Stimulated activated CD8-positive, alpha-beta memory T cell treated with anti-CD3 and anti-CD28 coated beads, Interleukin-15, amount 100 ng/mL, for 24 hours (primary cell): ENCODE measurements around the gene MAML3.

Experiments
- DNase-seq: peaks from one replicate; pipeline ENCODE4 v3.0.0-alpha.2; 2020; ENCODE audit warnings: low read depth

MAML3 gene

DNA sequence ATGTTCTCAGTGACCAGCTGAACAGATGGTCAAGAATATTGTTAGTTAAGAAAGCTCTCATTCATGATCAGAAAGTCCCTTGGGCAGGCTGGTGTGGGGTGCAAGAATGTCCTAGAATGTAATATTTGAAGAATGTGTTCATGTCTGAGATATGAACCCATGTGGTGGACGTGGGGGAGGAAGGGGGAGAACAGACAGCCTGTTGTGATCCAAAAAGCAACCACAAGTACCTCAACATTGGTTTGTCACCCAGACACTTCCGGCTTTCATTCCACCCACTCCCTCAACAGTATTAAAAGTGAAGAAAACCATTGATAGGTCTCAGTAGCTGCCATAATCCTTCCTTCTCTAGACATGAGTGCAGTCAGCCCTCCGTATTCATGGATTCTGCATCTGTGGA lies 82.2 kb downstream of the MAML3 start:
- no peak for DNase-seq

DNA sequence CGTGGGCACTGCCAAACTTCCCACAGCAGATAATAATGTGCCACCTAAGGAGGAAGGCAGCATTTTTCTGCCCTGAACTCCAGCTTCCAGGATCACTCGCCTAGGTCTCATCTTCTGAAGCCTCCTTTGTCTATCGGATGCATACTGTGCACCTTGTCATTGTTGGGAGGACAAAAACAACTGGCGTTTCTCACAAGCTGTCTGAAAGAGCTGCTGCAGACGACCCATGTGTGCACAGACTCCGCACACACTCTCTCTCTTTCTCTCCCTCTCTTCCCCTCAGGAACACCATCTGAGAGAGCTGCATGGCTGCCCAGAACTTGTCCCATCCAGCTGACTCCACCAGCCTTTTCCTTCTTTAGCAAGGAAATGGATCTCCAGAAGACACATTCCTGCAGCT lies 83.0 kb downstream of the MAML3 start:
- no peak for DNase-seq

- no peak for DNase-seq
Observed at GRCh38 chr4:140070366-140070765, 83.6 kb downstream of the MAML3 start.

- DNase-seq, result no peak
Observed at GRCh38 chr4:140069066-140069465, 84.9 kb downstream of the MAML3 start.

GRCh38 chr4:140068271-140068670 lies 85.7 kb downstream of the MAML3 start:
- no peak for DNase-seq

DNA sequence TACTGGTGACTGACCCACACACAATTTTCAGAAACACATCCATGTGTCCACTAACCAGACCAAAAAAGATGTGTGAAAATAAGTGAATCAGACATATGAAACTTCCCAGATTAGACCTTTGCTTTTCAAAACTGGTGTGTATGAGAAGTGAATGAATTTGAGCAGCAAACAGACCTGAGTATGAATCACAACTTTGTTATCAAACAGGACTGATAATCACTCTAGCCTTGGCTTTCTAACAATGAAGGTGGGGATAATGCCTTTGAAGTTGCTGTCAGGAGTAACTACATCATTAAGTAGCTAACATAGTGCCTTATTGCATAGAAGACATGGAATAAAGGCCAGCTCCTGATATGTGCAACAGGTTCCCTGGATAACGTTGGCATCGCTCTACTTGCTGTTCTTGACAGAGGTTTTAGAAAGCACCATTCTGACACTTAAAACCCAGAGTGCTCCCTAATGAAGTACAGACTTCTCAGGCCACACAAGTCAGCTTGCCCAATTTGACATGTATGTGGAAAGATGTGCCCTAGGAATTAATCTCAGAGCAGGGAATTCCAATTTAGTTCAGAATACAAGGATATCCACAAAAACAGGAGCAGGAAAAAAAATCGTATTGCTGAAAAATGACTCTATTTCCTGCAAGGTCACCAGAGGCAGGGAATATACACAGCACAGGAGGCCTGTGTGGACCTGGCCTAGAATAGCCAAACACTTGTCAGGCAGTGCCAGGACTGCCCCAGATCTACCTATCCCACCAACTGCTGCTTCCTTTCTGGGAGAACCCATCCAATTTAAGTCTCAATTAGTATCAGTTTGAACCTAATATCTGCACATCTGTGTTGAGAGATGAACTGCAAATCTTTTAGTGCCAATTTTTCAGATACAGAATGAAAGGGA lies 87.7 kb downstream of the MAML3 start:
- no peak for DNase-seq

DNA sequence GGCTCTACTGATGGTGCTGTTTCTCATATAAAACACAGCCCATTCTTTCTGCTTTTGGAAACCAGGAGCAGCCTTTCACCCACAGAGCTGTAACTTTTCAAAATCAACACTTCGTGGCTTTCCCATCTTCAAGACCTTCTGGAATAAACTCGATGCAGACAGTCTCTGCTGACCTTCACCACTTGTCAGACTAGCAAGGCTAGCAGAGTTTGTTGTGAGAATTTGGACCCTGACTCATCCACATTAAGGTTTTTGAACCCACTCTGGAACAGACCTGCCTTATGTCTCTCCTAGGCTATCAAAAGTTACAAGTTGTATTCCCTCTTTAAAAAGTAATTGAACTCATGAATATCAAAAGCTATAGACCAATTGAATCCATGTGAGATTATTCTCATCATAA lies 88.6 kb downstream of the MAML3 start:
- DNase-seq, result no peak

DNA sequence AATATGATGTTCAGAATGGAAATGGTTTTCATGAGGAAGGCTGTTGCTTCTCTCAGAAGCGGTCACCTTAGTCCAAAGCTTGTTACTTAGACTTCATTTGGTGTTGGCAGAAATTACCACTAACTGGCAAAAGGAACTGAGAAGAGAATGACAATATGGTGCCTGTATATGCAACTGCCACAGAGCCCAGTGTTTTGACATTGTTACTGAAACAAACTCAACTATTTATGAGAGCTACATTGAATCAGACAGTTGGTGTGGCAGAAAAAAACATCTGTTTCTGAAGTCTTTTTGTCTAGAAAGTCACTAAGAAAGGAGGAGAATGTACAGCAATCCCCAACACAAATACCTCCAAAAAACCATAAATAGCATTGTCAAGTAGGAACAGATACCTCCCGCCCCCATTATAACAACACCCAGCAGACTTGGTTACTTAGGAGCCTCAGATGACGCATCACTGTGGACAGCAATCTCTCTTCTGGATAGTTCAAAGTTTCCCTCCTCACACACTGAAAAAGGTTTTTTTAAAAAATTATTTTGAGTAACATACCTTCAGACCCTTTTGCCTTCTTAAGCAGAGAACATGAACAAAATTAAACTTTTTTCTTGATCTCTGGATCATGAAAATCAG lies 92.2 kb downstream of the MAML3 start:
- DNase-seq, result no peak

DNA sequence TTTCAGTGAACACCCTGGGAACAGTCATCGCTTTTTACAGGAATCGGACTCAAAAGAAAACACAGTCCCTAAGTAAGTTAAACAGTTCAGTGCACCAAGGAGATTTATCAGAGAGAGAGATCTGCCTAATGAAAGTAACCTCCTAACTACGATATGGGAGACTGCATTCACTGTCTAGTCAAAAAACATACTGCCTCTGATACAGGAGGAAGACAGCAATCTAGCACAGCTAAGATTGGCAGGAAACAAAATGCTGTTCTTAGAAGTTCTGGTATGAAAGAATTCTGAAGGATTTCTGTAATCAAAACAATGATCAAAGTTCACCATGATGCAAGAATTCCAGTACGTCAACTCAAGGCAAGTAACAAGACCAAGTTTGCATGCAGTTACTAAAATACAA lies 92.8 kb downstream of the MAML3 start:
- DNase-seq, result no peak

DNA sequence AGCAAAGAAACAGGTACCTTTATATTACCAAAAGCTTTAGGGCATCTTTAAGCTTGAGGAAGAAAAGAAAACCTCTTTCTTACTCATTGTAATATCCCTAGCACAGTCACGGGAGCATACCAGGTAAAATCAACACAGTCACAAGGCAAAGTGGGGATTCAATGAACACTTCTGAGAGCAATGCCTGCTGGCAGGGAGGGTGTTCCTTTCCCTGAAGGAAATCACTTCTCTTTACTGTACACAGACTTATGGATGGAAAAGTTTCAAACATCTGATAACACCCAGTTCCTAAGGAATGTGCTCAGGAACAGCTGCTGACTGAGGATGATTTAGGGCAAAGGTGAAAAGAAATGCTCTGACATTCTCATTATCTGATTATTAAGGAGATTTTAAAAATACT lies 94.8 kb downstream of the MAML3 start:
- DNase-seq, result no peak

- no peak for DNase-seq
Observed at GRCh38 chr4:140057701-140058100, 96.3 kb downstream of the MAML3 start.

GRCh38 chr4:140056015-140056414 lies 98.0 kb downstream of the MAML3 start:
- DNase-seq, result no peak

- no peak for DNase-seq
Observed at GRCh38 chr4:140054861-140055260, 99.1 kb downstream of the MAML3 start.

- no peak for DNase-seq
Observed at GRCh38 chr4:140053185-140053584, 100.8 kb downstream of the MAML3 start.

DNA sequence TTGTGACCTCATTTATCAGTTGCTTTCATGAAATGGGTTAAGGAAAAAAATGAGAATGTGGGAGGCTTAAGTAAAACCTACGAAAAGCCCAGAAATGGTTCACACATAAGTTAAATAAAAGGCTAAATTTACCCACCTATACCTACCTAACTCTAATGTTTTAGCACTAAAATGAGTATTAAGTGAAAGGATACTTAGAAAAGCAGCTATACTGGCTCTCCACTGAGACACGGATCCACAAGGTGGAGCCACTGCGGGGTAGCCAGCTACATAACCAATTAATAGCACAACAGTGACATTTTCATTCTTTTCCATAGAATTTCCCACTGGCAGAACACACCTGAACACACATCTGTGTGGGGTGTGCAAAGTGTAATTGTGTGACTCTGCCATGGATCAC lies 101.9 kb downstream of the MAML3 start:
- no peak for DNase-seq

DNA sequence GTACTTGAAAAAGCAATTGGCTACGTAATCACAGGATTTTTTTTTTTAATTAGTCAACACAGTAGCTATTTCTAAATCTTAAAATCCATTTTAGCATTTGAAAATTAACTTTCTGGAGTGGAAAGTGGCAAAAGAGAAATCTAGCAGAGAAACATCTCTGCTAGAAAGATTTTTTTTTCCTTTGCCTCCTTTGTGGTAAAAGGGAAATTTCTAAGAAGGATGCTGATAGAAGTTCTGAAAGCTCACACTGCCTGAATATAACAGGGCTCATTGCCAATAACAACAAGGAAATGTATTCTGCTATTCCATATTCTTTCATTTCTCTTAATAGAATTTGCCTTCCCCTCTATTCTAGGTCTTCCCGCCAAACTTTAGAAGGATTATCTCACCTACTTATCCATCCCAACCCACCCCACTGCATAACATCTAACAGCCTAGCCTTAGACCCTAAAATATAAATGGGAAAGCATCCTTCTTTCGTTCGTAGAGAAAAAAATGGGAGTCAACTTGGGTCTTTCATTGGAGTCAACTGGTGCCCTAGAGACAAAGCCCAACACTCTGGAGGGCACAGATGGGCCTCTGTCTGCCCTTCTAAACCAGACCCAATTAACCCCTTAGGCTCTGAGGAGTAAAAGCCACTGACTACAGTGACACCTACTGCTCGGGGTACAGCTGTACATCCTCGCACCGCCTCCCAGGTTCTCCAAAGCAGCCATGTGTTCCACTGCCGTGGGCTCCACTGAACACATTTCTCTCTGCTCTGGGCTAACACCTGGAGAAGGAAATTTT lies 103.9 kb downstream of the MAML3 start:
- DNase-seq, result no peak

DNA sequence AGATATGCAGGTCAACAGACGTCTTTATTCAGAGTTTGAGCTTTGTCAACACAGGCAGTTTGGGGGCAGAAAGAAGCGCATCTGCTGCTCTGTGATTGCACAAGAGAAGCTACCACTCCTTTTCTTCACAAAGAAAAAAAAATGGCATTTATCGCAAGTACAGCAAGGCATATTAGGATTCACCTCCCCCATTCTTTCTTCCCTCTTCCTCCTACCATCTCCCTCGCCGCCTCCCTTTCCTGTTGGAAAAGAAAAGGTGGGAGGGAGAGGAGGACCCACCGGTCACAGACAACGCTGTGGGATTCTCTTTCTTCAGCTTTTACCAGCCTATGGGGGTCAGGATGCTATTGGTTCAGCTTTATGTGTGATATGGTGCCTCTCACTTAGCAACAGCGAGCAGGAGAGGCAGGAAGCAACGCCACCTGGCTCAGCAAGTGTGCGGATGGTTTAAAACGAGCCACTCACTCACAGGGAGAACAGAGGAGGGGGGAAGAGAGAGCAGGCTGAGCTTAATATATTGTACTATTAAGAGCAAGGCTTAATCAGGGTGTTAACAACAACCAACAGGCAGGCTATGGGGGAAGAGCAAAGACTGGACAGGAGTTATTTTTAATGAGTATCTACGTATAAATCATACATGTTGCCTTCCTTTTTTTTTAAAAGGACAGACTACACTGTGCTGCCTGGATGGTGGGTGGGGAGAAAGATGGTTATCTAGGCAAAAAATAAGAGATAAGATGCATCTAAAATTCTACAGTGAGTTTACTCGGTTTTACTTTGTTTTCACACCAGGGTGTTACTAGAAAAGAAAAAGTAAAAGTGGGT lies 104.7 kb downstream of the MAML3 start:
- no peak for DNase-seq

DNA sequence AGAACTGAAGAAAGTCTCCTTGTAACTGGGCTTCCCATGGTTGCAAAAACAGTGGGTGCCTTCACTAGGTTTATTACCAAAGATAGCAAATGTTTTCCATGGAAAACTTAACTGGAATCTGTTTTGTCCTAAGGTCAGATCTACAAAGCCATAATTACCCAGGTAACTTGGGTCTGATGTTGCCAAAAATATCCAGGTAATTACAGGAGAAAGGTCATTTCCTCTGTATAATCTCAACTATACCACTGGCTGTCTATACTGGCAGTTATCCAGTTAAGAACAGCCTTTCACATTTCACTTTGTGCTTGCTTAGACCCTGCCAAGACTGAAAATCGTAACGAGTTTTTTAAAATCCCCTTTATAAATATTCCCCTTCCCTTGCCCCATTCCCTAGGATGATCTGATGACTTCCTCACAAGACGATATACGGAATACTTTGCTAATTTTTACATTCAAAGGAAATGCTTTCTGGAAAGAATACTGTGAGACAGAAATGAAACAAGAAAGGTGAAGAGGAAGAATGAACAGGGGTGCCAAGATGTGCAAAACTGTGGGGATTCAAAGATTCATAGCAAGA lies 105.5 kb downstream of the MAML3 start:
- no peak for DNase-seq

DNA sequence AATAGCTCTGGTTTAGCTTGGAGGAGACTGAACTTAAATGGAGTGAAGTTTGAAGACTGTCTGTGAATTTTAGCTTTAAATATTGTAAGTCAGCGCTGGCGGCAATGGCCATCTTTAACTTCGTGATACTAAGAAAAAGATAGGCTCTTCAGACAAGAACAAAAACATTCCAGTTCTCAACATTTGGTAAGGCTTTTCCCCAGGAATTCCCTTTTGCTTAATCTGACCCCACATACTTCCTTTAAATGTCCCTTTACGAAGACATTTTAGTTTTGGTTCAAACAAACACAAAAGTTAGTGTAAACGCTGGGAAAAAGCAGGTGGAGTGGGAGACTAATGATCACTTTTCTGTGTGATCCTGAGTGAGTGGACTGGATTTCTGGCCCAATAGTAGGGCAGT lies 106.2 kb downstream of the MAML3 start:
- no peak for DNase-seq

DNA sequence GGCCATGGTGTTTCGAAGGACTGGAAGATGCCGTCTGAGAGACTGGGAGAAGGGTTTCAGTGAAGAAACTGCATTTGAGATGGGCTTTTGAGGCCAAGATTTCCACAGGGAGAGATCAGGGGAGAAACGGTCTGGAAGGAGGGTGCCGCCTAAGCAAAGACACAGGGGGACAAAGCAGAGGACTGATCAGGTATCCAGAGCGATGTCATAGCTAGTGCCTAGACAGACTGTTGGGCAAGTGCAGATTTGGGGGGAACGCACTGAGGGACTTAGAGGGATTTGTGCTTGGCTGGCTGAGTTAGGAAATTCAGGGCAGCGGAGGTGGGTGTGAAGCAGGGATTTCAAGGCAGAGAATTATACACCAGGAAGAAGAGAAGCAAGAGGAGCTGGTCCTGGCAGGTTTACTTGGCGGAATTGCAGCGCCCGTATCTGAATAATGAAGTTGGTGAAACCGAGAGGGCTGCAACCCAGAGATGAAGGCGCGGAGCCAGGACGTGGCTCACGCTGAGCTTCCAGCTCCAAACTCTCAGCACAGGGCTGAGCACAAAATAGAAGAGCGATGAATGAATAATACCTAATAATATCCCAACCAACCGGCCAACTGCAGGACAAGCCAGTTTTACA lies 106.9 kb downstream of the MAML3 start:
- no peak for DNase-seq

DNA sequence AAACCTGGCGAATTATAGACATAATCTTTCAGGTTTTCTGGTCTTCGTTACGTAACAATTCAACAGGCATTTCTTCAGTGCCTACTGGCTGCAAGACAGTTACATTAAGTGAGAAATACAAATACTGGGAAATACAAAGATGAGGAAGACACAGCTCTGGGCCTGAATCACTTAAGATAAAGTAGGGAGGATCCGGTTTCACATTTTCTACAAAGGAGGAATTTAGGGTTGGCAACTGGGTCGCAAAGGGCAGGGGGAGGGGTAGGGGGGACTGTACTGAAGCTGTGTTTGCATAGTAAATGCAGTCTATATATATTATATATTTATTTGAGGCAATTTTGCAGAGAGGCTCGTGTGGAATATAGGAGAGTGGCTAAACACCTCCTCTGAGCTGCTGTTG lies 107.4 kb downstream of the MAML3 start:
- no peak for DNase-seq
